Posterior cingulate gyrus (tissue), 11 donors: ENCODE measurements around the gene TDRD6.
"Not testable (repeated sequence)": the region's sequence is repeated elsewhere in the genome, so short reads cannot be mapped to it uniquely, and the experiment has no call there.

Source experiments
- DNase-seq, 10 donors: peaks; one replicate each; pipeline versions ENCODE4 v3.0.0 to v3.0.0-alpha.2; 2020 to 2021; ENCODE audit warnings: mixed read lengths in 3 of 10
- intact Hi-C: fragments of 100-400 bp; cut with DNase I; formaldehyde crosslinking; loops from one replicate; pipeline ENCODE4 v1.15.1; 2023

TDRD6 gene, protein sequence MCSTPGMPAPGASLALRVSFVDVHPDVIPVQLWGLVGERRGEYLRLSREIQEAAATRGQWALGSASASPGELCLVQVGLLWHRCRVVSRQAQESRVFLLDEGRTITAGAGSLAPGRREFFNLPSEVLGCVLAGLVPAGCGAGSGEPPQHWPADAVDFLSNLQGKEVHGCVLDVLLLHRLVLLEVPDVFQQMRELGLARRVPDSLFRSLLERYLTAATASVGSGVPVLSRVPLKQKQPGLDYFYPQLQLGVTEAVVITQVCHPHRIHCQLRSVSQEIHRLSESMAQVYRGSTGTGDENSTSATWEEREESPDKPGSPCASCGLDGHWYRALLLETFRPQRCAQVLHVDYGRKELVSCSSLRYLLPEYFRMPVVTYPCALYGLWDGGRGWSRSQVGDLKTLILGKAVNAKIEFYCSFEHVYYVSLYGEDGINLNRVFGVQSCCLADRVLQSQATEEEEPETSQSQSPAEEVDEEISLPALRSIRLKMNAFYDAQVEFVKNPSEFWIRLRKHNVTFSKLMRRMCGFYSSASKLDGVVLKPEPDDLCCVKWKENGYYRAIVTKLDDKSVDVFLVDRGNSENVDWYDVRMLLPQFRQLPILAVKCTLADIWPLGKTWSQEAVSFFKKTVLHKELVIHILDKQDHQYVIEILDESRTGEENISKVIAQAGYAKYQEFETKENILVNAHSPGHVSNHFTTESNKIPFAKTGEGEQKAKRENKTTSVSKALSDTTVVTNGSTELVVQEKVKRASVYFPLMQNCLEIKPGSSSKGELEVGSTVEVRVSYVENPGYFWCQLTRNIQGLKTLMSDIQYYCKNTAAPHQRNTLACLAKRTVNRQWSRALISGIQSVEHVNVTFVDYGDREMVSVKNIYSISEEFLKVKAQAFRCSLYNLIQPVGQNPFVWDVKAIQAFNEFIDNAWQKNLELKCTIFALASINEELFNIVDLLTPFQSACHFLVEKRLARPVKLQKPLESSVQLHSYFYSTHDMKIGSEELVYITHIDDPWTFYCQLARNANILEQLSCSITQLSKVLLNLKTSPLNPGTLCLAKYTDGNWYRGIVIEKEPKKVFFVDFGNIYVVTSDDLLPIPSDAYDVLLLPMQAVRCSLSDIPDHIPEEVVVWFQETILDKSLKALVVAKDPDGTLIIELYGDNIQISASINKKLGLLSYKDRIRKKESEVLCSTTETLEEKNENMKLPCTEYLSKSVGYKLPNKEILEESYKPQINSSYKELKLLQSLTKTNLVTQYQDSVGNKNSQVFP (N-terminal part only)

DNA sequence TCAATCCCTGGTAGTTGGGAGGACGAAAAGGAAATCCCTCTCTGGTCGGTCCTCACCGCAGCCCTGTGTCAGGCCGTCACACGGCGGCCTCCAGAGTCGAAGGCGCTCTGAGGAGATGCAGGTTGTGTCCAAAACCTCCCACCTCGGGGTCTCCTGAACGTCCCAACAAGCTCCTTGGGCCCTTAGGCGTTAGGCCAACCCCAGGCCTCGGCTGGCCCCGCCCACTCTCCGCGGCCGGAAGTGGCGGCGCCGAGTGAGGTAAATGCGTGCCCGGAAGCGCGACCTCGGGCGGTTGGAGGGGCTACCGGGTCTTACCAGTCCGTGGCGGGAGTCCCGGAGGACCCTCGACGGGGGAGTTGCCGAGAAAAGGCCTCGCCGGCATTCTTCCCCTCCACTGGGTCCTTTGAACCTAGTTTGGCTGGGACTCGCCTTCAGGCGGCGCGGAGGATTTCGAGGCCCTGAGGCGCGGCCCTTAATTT is at the start of gene TDRD6:
Gene TDRD6, plus strand, starts transcription at position 267 of the 479 bp plus-strand sequence. CDS start 244 bp downstream, outside the sequence.
- intact Hi-C loops, result no loop called here
- DNase-seq, result peak in 1 of 10 donors; percentile 54

DNA sequence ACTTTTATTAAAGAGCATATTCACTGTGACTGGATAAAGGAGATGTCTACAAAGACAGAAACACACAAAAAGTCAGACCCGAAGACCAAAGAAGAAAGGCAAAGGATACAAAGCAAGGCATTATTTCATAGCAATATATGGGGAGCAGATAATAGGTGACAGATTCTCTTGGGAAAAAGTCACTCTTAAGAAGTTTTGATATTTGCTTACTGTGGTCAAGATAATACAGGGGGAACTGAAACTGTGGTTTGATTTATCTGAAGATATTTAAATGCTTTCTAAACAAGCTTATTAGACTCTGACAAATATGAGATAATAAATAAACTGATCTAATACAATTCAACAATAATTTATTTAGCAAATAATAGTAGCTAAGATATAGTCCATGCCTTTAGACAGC is 49.8 kb upstream of the TDRD6 start:
- no peak for DNase-seq
- intact Hi-C loops, result no loop called here

DNA sequence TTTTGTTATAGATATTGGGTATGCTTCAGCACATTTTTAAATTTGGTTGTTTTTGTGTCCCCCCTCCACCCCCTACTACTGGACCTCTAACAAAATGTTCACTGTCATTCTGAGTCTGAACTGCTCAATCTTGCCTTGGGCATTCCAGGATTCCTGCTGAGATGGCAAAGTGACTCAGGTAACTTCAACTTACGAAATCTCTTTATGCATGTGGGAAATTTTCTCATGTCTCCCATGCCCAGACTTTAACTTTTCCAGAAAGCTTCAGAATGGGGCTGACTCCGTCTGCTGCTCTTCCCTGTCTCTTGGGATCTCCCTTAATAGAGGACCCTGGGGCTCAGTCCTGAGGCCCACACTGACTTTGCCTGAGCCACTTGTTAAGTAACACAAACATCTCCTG is 49.0 kb upstream of the TDRD6 start:
- intact Hi-C loops, result no loop called here
- no peak for DNase-seq

DNA sequence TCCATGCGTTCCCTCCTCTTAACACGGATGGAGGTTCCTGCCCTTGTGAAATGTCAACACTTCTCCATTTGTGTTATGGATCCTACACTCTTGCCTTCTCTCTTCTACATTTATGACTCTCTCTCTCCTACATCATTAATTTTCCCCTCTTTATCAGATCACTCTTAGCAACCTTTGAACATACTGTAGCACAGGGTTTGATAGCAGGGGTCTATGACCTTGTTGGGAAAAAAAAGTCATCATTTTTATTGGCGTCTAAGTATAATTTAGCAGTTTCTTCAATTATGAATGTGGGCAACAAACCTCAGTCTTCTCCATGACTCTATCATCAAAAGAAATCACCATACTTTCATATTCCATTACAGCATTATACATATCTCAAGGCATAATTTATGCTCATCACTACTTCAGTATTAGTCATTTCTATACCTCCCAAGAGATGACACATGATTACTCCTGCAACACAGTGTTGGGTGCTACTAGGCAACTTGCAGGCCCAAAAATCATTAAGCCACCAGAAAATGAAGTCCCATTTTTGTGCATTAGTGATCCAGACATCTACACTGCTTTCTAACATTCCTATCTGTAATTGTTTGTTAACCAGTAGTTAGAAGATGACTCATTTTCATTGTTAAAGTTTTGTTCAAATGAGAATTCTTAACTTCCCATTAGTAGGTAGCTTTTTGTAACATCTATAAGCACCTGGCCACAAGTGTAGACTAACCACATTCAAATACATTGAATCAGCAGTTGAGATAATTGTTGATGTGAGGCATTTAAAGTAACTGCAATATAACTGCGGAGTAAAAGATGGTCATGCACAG is 44.5 kb upstream of the TDRD6 start:
- DNase-seq, result no peak
- intact Hi-C loops, result no loop called here

DNA sequence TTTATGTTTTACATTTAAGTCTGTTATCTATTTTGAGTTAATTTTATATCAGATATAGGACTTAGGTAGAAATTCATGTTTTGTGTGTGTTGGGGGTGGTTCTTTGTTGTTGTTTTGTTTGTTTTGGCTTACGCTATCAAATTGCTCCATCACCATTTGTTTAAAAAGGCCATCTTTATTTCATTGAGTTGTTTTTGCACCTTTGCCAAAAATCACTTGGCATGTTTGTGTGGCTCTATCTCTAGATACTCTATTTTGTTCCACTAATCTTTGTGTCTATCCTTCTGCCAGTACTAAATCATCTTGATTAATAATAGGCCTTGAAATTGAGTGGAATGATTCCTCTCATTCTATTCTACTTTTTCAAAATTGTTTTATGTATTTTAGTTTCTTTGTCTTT is 42.4 kb upstream of the TDRD6 start:
- no peak for DNase-seq
- intact Hi-C loops, result no loop called here

DNA sequence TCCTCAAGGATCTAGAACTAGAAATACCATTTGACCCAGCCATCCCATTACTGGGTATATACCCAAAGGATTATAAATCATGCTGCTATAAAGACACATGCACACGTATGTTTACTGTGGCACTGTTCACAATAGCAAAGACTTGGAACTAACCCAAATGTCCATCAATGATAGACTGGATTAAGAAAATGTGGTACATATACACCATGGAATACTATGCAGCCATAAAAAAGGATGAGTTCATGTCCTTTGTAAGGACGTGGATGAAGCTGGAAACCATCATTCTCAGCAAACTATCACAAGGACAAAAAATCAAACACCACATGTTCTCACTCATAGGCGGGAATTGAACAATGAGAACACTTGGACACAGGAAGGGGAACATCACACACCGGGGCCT is 39.6 kb upstream of the TDRD6 start:
- DNase-seq, intact Hi-C loops: not testable (repeated sequence)

DNA sequence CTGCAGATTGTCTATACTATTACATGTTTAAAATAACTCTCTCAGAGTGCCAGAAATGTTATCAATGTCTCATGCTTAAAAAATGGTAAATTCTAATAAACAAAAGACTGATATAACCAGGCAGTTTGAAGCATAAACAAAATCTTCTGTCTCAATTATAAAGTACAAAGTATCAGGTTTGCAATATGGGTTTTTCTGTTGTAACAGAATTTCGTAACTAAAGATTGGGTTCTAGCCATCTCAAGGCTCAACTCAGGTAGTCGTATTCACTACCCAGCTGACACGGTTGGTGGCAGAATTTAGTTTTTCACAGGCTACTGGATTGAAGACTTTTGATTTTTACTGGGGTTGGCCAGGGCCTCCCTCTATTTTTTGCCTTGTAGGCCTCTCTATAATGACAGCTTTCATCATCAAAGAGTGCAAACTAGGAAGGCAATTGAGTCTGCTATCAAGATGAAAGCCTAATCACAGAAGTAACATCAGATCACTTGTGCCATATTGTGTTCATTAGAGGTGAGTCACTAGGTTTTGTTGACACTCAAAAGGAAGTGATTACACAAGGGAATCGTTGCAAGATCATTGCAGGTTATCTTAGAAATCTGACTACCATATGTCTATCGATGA is 38.7 kb upstream of the TDRD6 start:
- intact Hi-C loops, result no loop called here
- DNase-seq, result no peak

DNA sequence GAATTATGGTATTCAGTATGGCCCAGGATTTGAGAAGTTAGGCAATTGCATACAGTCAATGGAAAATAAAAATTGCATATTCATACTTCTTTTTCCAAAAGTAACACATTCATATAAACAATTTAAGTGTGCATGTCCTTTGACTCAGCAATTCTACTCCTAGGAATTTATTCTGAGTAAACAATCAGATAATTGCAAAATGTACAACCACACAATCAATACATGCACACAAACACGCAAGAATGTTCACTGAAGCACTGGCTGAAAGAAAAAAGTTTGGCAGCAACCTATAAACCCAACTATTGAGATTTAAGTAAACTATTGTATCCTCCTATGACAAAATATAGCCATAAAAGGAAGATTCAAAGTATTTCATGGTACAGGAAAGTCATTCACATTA is 36.7 kb upstream of the TDRD6 start:
- intact Hi-C loops, result no loop called here
- DNase-seq, result no peak

DNA sequence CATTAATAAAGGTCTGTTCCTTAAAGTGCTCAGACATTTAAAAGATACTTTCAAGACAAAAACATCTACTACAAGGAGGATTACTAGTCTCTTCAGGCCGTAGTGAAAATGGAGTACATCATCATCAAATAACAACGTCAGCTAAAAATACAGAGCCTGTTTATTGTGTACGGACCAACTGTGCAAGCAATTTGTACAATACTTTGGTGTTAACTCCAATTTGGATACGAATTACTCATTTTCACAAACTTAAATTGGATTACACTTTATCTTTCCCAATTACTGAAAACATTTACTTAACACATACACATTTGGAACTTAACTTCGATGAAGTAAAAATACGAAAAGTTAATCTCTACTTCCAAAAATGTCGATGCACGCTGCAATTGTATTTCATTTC is 35.9 kb upstream of the TDRD6 start:
- intact Hi-C loops, result no loop called here
- DNase-seq, result no peak

DNA sequence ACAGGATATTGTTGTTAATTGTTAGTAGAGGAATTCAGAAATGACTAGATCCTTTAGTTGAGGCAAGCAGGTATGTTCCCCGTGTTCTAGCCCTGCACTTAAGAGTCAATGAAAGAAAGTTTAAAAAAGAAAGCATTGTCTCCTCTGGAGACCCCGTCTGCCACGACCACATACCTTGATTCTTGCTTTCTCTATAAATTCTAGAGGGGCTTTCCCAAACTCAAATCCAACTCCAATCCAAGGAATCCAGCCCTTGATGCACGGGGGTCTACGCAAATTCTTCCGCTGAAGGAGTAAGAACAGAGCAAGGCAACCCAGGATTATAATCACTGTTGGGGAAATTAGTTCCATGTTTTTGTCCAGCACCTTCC is 35.5 kb upstream of the TDRD6 start:
- no peak for DNase-seq
- intact Hi-C loops, result no loop called here

DNA sequence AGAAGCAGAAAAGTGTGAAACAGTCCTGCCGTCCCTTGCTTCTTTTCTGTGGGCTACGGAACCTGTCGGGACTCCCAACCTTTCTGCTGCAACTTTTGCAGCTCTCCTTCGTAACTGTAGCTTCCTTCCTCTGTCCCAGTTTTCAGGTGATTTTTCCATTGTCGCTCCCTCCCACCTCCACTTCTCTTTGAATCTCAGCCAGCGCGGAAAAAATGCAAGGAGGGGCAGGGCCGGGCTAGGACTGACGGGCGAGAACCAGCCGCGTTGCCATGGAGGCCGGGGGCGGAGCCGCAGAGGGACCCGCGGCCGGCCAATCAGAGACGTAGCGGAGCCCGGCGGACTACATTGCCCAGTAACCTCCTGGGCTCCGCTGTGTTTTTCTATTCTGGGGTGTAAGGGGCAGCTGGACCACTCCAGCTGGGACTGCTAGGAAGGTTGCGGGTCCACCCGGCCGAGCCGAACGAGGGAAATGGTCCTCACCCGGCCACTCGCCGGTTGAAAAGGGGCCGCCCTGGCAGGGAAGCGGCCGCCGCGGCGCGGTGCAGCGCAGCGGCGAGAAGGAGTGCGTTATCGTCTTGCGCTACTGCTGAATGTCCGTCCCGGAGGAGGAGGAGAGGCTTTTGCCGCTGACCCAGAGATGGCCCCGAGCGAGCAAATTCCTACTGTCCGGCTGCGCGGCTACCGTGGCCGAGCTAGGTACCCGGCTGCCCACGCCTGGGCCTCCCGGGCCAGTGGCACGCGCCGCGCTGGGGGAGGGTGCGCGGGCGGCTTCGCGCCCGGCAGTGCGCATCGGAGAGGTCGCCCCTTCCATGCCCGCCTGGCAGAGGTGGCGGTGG is 34.9 kb upstream of the TDRD6 start, which contains the start of the genes CYP39A1 and SLC25A27:
Gene CYP39A1, minus strand, starts transcription at position 216 of the 836 bp plus-strand sequence. CDS start 236 bp downstream, outside the sequence.
Gene SLC25A27, plus strand, starts transcription at position 373 of the 836 bp plus-strand sequence. Its CDS starts 218 bp downstream, at position 591.
- peak; percentile 93 to 99 (median 96) for DNase-seq
- intact Hi-C loops, result no loop called here

DNA sequence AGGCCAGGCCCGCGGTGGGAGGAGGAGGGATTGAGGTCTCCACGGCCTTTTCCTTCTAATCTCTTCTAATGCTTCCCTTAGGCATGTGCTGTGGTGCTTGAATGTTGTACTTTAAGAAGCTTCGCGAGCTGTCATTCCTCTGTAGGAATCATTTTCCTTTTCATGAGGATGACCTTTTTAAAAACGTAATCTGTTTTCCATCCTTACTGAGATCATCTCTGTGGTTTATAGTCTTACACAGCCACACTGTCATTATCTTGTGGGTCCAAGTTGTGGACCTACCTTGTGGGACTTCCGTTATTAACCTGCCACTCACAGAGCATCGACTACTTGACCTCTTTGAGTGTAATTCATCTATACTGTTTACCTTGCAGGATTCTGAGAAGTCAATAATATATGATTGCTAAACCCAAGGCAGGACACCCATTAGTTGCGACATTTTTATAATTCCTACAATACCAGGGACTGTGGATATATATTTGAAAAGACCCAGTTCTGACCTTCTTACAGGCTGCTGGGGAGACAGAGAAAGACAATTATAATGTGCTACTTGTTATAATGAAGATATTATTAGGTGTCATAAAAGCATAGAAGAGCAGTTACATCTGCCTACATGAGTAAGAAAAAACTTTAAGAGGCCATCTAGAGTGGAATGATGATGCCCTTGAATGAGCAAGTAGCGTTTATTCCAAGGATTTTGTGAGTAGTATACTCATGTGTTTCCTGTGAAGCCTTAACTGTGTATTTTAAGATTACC is 34.1 kb upstream of the TDRD6 start:
- intact Hi-C loops, result no loop called here
- no peak for DNase-seq

DNA sequence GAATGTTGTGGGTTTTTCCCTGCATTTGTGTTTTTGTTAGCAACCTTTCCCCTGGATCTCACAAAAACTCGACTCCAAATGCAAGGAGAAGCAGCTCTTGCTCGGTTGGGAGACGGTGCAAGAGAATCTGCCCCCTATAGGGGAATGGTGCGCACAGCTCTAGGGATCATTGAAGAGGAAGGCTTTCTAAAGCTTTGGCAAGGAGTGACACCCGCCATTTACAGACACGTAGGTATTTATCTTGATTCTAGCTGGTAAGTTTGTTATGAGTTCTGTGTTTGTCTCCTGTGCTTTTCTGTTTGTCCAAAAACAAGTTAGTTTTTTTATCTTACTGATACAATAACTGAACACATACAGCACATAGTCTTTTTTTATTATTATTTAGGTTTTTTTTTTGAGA is 31.9 kb upstream of the TDRD6 start:
- peak in 2 of 10 donors; percentile 17 to 69 for DNase-seq
- intact Hi-C loops, result no loop called here

DNA sequence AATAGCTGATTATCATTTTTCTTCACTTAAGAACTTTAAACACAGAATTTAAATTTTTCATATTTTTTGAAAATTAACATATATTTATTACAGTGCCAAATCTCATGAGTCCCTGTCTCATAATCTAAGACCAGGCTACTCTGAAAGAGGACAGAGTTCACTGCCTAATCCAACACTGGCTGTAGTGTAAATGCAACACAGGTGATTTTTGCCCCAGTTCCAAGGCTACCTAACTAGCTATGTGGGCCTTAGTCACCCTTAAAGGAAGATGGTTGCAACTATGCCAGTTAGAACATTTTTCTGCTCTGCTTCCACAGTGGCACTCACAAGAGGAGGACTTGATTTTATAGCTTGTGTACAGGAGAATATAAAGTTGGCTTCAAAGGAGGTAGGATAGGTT is 30.0 kb upstream of the TDRD6 start:
- intact Hi-C loops, result no loop called here
- DNase-seq, result no peak

DNA sequence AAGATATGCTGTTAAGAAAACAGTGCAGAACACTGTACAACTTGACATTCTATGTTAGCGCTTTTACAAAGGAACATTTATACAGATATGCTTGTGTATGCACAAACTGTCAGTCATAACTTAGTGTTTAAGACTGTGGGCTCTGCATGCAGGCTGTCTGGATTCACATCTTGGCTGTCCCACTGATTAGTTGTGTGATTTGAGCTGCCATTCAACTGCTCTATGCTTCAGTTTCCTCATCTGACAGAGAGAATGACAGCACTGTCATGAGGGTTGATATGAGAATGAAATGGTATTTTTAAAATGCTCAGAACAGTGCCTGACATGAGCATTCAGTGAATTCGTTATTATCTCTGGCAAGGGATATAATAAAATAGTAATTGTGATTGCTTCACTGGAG is 26.2 kb upstream of the TDRD6 start:
- DNase-seq, result no peak
- intact Hi-C loops, result no loop called here

DNA sequence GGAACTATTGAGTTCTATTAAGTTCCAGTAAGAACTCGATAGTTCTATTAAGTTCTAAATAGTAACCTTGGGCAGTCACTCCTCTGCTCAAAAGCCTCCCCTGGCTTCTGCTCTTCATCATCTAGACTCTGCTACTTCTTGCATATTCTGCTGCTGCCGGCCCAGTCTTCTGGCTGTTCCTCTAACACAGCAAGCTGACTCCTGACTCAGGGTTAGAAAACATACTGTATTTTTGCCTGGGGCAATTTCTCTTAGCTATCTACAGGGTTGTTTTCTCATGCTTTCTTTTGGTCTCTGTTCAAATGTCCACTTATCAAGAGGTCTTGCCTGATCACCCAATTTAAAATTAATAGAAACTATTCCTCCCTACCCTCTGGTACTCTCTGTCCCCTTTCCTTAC is 20.3 kb upstream of the TDRD6 start:
- intact Hi-C loops, result no loop called here
- peak in 1 of 10 donors; percentile 32 for DNase-seq

DNA sequence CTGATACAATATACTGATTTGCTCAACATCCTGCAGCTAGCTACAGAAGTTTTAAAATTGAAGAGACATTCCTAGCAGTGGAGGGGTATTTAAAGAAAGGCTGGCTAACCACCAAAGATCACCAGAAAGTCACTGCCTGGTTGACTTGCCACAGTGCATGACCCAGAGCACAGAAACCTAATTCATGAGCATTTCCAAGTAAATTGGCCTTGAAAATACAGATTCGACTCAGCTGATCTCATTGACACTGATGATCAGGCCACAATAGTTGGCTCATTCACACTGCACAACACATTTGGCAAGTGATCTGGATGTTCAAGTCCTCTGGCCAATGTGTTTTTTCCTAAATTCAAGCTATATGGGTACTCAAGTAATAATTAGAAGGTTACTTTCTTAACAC is 13.3 kb upstream of the TDRD6 start:
- intact Hi-C loops, result no loop called here
- DNase-seq, result no peak
